Peyer's patch (tissue), 4 donors: ENCODE results near the gene USH1C.

Experiments used
- POLR2A ChIP-seq, 2 donors: fragments of 450-650 bp; IDR thresholded peaks; one replicate each; pipeline ENCODE4 v1.5.1; 2017; ENCODE audit warnings: antibody characterized with exemption in 2 of 2, mild to moderate bottlenecking in 2 of 2, moderate library complexity in 2 of 2
- TF ChIP-seq, protein P1 (sequence below), 6 experiments: fragments of 450-650 bp in 4 of 6; fragments of 200-600 bp in 2 of 6; sonication (generic) in 1 of 6; IDR thresholded peaks; one replicate each; pipeline ENCODE4 v1.5.1; 2017 to 2019; ENCODE audit warnings: antibody characterized with exemption in 6 of 6, mild to moderate bottlenecking in 3 of 6, moderate library complexity in 1 of 6

DNA sequence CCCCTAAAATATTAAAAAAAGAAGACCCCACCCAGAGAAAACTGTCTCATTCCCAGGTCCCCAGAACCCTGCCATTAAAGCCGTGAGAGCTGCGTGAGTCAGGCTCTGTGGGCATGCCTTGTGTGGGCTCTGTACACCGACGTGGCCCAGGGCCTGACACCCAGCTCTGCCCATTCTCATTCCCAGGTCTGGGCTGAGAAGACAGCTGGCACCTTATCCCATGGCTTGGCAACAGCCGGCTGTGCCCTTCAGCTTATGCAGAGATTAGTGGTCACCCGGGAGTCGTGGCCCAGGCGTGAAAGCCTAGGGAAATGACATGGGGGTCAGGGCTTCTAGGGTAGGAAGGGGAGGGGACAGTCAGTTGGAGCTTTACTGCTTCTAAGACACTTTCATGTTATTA is 34.7 kb upstream of the USH1C start:
- TF ChIP-seq POLR2A (IDR thresholded peaks at IDR 0.05) = no peak
- TF ChIP-seq, protein P1, sequence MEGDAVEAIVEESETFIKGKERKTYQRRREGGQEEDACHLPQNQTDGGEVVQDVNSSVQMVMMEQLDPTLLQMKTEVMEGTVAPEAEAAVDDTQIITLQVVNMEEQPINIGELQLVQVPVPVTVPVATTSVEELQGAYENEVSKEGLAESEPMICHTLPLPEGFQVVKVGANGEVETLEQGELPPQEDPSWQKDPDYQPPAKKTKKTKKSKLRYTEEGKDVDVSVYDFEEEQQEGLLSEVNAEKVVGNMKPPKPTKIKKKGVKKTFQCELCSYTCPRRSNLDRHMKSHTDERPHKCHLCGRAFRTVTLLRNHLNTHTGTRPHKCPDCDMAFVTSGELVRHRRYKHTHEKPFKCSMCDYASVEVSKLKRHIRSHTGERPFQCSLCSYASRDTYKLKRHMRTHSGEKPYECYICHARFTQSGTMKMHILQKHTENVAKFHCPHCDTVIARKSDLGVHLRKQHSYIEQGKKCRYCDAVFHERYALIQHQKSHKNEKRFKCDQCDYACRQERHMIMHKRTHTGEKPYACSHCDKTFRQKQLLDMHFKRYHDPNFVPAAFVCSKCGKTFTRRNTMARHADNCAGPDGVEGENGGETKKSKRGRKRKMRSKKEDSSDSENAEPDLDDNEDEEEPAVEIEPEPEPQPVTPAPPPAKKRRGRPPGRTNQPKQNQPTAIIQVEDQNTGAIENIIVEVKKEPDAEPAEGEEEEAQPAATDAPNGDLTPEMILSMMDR (IDR thresholded peaks at IDR 0.05) = no peak
